ENCODE results near the gene CTNNA2. TPM values are rescaled to one million over a fixed set of nuclear protein-coding genes. Genes with fewer than 3 reads are reported as not detected.

The CTNNA2 gene
- total RNA-seq, 1 donor from 2014 or later: 43.5 TPM

- Histone ChIP-seq H3K4me3 (no peak overlapping the region), H3K9me3 (ENCODE audit: low read depth) (no peaks in the 10 kb centered on the region), H3K79me2 (ENCODE audit: low read depth) (no peaks in the 10 kb centered on the region), H3K4me1 (no peaks in the 10 kb centered on the region), H3K27me3 (no peaks in the 10 kb centered on the region), H3K9ac (no peak overlapping the region), H3K27ac (no peak overlapping the region), H2AFZ (replicated peaks) (no peak overlapping the region), H3F3A (ENCODE audit: low read depth) (no peaks in the 10 kb centered on the region), H4K20me1 (ENCODE audit: low read depth) (no peaks in the 10 kb centered on the region), H3K36me3 (no peaks in the 10 kb centered on the region), H3K4me2 (no peak overlapping the region)
- Mint-ChIP-seq H3K36me3 (peaks cover 10% of the 10 kb centered on the region), H3K4me1 (no peaks in the 10 kb centered on the region), H3K27ac (no peak overlapping the region), H3K9me3 (peaks cover 5% of the 10 kb centered on the region), H3K27me3 (ENCODE audit: insufficient read depth, low read depth) (no peaks in the 10 kb centered on the region), H3K4me3 (no peak overlapping the region)
- TF ChIP-seq EZH2phosphoT487 (IDR thresholded peaks at IDR 0.05): no peak
- TF ChIP-seq CTCF (IDR thresholded peaks at IDR 0.05): no peak
- TF ChIP-seq EZH2 (IDR thresholded peaks at IDR 0.05): no peak
- DNase-seq (ENCODE audit: low spot score): no peak
Measured at GRCh38 chr2:79960035-79960434, 447.2 kb downstream of the CTNNA2 start.

- no peak overlapping the region for H3K4me3 Mint-ChIP-seq
- H3K79me2 ChIP-seq (ENCODE audit: low read depth): no peaks in the 10 kb centered on the region
- peaks cover 10% of the 10 kb centered on the region for H3K36me3 Mint-ChIP-seq
- no peak for DNase-seq (ENCODE audit: low spot score)
- no peaks in the 10 kb centered on the region for H3F3A ChIP-seq (ENCODE audit: low read depth)
- no peaks in the 10 kb centered on the region for H3K27me3 ChIP-seq
- no peak overlapping the region for H3K9ac ChIP-seq
- H3K4me1 ChIP-seq: no peaks in the 10 kb centered on the region
- no peak overlapping the region for H3K27ac Mint-ChIP-seq
- H3K4me1 Mint-ChIP-seq: no peaks in the 10 kb centered on the region
- no peaks in the 10 kb centered on the region for H3K36me3 ChIP-seq
- H3K4me3 ChIP-seq: no peak overlapping the region
- no peak overlapping the region for H2AFZ ChIP-seq (replicated peaks)
- H3K27me3 Mint-ChIP-seq (ENCODE audit: insufficient read depth, low read depth): no peaks in the 10 kb centered on the region
- H4K20me1 ChIP-seq (ENCODE audit: low read depth): no peaks in the 10 kb centered on the region
- H3K9me3 Mint-ChIP-seq: peaks cover 5% of the 10 kb centered on the region
- no peaks in the 10 kb centered on the region for H3K9me3 ChIP-seq (ENCODE audit: low read depth)
- no peak overlapping the region for H3K4me2 ChIP-seq
- no peak for TF ChIP-seq EZH2phosphoT487 (IDR thresholded peaks at IDR 0.05)
- TF ChIP-seq EZH2 (IDR thresholded peaks at IDR 0.05): no peak
- TF ChIP-seq CTCF (IDR thresholded peaks at IDR 0.05): no peak
- no peak overlapping the region for H3K27ac ChIP-seq
Measured at GRCh38 chr2:79960519-79960918, 447.7 kb downstream of the CTNNA2 start.

GRCh38 chr2:79964966-79965365 is 452.1 kb downstream of the CTNNA2 start:
- H3K9me3 ChIP-seq (ENCODE audit: low read depth): no peaks in the 10 kb centered on the region
- no peak overlapping the region for H3K27ac ChIP-seq
- H3K9me3 Mint-ChIP-seq: peaks cover 5% of the 10 kb centered on the region
- no peaks in the 10 kb centered on the region for H3K4me1 Mint-ChIP-seq
- H3K9ac ChIP-seq: no peak overlapping the region
- H3K36me3 ChIP-seq: no peaks in the 10 kb centered on the region
- H3K4me3 Mint-ChIP-seq: no peak overlapping the region
- H3K79me2 ChIP-seq (ENCODE audit: low read depth): no peaks in the 10 kb centered on the region
- no peaks in the 10 kb centered on the region for H3K27me3 Mint-ChIP-seq (ENCODE audit: insufficient read depth, low read depth)
- H3K36me3 Mint-ChIP-seq: peaks cover 10% of the 10 kb centered on the region
- no peak overlapping the region for H3K27ac Mint-ChIP-seq
- DNase-seq (ENCODE audit: low spot score): no peak
- no peaks in the 10 kb centered on the region for H3F3A ChIP-seq (ENCODE audit: low read depth)
- no peak for TF ChIP-seq EZH2phosphoT487 (IDR thresholded peaks at IDR 0.05)
- TF ChIP-seq CTCF (IDR thresholded peaks at IDR 0.05): no peak
- no peak for TF ChIP-seq EZH2 (IDR thresholded peaks at IDR 0.05)
- no peaks in the 10 kb centered on the region for H3K4me1 ChIP-seq
- H3K4me2 ChIP-seq: no peak overlapping the region
- H3K4me3 ChIP-seq: no peak overlapping the region
- no peaks in the 10 kb centered on the region for H3K27me3 ChIP-seq
- no peak overlapping the region for H2AFZ ChIP-seq (replicated peaks)
- H4K20me1 ChIP-seq (ENCODE audit: low read depth): no peaks in the 10 kb centered on the region

Data from neural progenitor cell (in vitro differentiated cells).